ENCODE data around the gene PRRX2. TPM values are rescaled to one million over a fixed set of nuclear protein-coding genes. Genes with fewer than 3 reads are reported as not detected.
"Not testable (repeated sequence)": the region's sequence is repeated elsewhere in the genome, so short reads cannot be mapped to it uniquely, and the experiment has no call there.

The PRRX2 gene
- total and polyA plus RNA-seq, 4 donors = 0.52 to 14.8 (median 3.2) TPM

- no peaks in the 10 kb centered on the region for H3K9me3 ChIP-seq (ENCODE audit: control insufficient read depth, insufficient read depth, low read length)
- WGBS (ENCODE audit: insufficient coverage) = 39% methylated on average over 4 of the region's 9 CpGs
- no peaks in the 10 kb centered on the region for H3K4me1 ChIP-seq (ENCODE audit: control insufficient read depth, insufficient read depth, low read length)
- DNase-seq (ENCODE audit: low read depth in 4 of 6, low spot score in 6 of 6) = no peak
- H3K27me3 ChIP-seq (ENCODE audit: control insufficient read depth, insufficient read depth, low read length) = no peaks in the 10 kb centered on the region
- H3K4me3 ChIP-seq (ENCODE audit: low read depth, low read length) = no peak overlapping the region
- H3K27ac ChIP-seq (ENCODE audit: low read depth, low read length) = no peak overlapping the region
- H3K36me3 ChIP-seq (ENCODE audit: control insufficient read depth, insufficient read depth, low read length) = no peaks in the 10 kb centered on the region
Measured at GRCh38 chr9:129746092-129746777, 80.8 kb downstream of the PRRX2 start.

- Histone ChIP-seq H3K36me3 (ENCODE audit: control insufficient read depth, insufficient read depth, low read length) (no peaks in the 10 kb centered on the region), H3K4me3 (ENCODE audit: low read depth, low read length) (no peak overlapping the region), H3K27ac (ENCODE audit: low read depth, low read length) (no peak overlapping the region), H3K9me3 (ENCODE audit: control insufficient read depth, insufficient read depth, low read length) (no peaks in the 10 kb centered on the region), H3K27me3 (ENCODE audit: control insufficient read depth, insufficient read depth, low read length) (peaks cover 8% of the 10 kb centered on the region), H3K4me1 (ENCODE audit: control insufficient read depth, insufficient read depth, low read length) (peaks cover 17% of the 10 kb centered on the region)
- WGBS (ENCODE audit: insufficient coverage) = 87% methylated on average over 4 of the region's 5 CpGs
- no peak for DNase-seq (ENCODE audit: low read depth in 4 of 6, low spot score in 6 of 6)
Measured at GRCh38 chr9:129748249-129748648, 82.8 kb downstream of the PRRX2 start.

GRCh38 chr9:129749052-129749451 is 83.6 kb downstream of the PRRX2 start:
- H3K4me3 ChIP-seq (ENCODE audit: low read depth, low read length); H3K27ac ChIP-seq (ENCODE audit: low read depth, low read length); H3K36me3 ChIP-seq (ENCODE audit: control insufficient read depth, insufficient read depth, low read length); H3K9me3 ChIP-seq (ENCODE audit: control insufficient read depth, insufficient read depth, low read length); DNase-seq (ENCODE audit: low read depth in 4 of 6, low spot score in 6 of 6); H3K27me3 ChIP-seq (ENCODE audit: control insufficient read depth, insufficient read depth, low read length): not testable (repeated sequence)
- peaks cover 18% of the 10 kb centered on the region for H3K4me1 ChIP-seq (ENCODE audit: control insufficient read depth, insufficient read depth, low read length)
- 100% methylated on average over 1 of the region's 4 CpGs for WGBS (ENCODE audit: insufficient coverage)

- Histone ChIP-seq H3K27me3 (ENCODE audit: control insufficient read depth, insufficient read depth, low read length) (peaks cover 8% of the 10 kb centered on the region), H3K27ac (ENCODE audit: low read depth, low read length) (no peak overlapping the region), H3K36me3 (ENCODE audit: control insufficient read depth, insufficient read depth, low read length) (no peaks in the 10 kb centered on the region), H3K9me3 (ENCODE audit: control insufficient read depth, insufficient read depth, low read length) (no peaks in the 10 kb centered on the region), H3K4me3 (ENCODE audit: low read depth, low read length) (no peak overlapping the region), H3K4me1 (ENCODE audit: control insufficient read depth, insufficient read depth, low read length) (peaks cover 18% of the 10 kb centered on the region)
- WGBS (ENCODE audit: insufficient coverage) = 77% methylated on average over 4 of the region's 6 CpGs
- DNase-seq (ENCODE audit: low read depth in 4 of 6, low spot score in 6 of 6) = no peak
Measured at GRCh38 chr9:129749575-129749974, 84.1 kb downstream of the PRRX2 start.

GRCh38 chr9:129750013-129750638 is 84.7 kb downstream of the PRRX2 start:
- WGBS (ENCODE audit: insufficient coverage) = 87% methylated on average over 9 of the region's 9 CpGs
- Histone ChIP-seq H3K9me3 (ENCODE audit: control insufficient read depth, insufficient read depth, low read length) (no peaks in the 10 kb centered on the region), H3K27me3 (ENCODE audit: control insufficient read depth, insufficient read depth, low read length) (peaks cover 8% of the 10 kb centered on the region), H3K4me1 (ENCODE audit: control insufficient read depth, insufficient read depth, low read length) (peaks cover 18% of the 10 kb centered on the region), H3K4me3 (ENCODE audit: low read depth, low read length) (no peak overlapping the region), H3K36me3 (ENCODE audit: control insufficient read depth, insufficient read depth, low read length) (no peaks in the 10 kb centered on the region), H3K27ac (ENCODE audit: low read depth, low read length) (no peak overlapping the region)
- DNase-seq (ENCODE audit: low read depth in 4 of 6, low spot score in 6 of 6) = no peak

- H3K36me3 ChIP-seq (ENCODE audit: control insufficient read depth, insufficient read depth, low read length) = no peaks in the 10 kb centered on the region
- H3K27me3 ChIP-seq (ENCODE audit: control insufficient read depth, insufficient read depth, low read length) = peaks cover 8% of the 10 kb centered on the region
- H3K4me1 ChIP-seq (ENCODE audit: control insufficient read depth, insufficient read depth, low read length) = peaks cover 18% of the 10 kb centered on the region
- DNase-seq (ENCODE audit: low read depth in 4 of 6, low spot score in 6 of 6) = no peak
- H3K9me3 ChIP-seq (ENCODE audit: control insufficient read depth, insufficient read depth, low read length) = no peaks in the 10 kb centered on the region
- H3K27ac ChIP-seq (ENCODE audit: low read depth, low read length) = no peak overlapping the region
- WGBS (ENCODE audit: insufficient coverage) = 50% methylated on average over 31 of the region's 31 CpGs
- H3K4me3 ChIP-seq (ENCODE audit: low read depth, low read length) = peak overlapping the region; percentile 32
Measured at GRCh38 chr9:129751841-129752801, 86.7 kb downstream of the PRRX2 start.

GRCh38 chr9:129752900-129753729 is 87.7 kb downstream of the PRRX2 start, which contains the start of gene PTGES:
Gene PTGES, minus strand, starts transcription at chr9:129753042. Its CDS starts 30 bp downstream, at chr9:129753012.
- Histone ChIP-seq H3K36me3 (ENCODE audit: control insufficient read depth, insufficient read depth, low read length) (no peaks in the 10 kb centered on the region), H3K27me3 (ENCODE audit: control insufficient read depth, insufficient read depth, low read length) (peaks cover 8% of the 10 kb centered on the region), H3K4me1 (ENCODE audit: control insufficient read depth, insufficient read depth, low read length) (peaks cover 18% of the 10 kb centered on the region), H3K9me3 (ENCODE audit: control insufficient read depth, insufficient read depth, low read length) (no peaks in the 10 kb centered on the region), H3K4me3 (ENCODE audit: low read depth, low read length) (peak within 1 kb of the TSS; percentile 32), H3K27ac (ENCODE audit: low read depth, low read length) (no peak within 1 kb of the TSS)
- 14% methylated on average over 16 of the region's 23 CpGs for WGBS (ENCODE audit: insufficient coverage)
- DNase-seq (ENCODE audit: low read depth in 4 of 6, low spot score in 6 of 6) = peak in 3 of 6 donors; percentile 32 to 79 (median 76)

GRCh38 chr9:129755151-129755550 is 89.7 kb downstream of the PRRX2 start:
- Histone ChIP-seq H3K4me1 (ENCODE audit: control insufficient read depth, insufficient read depth, low read length) (peaks cover 18% of the 10 kb centered on the region), H3K27ac (ENCODE audit: low read depth, low read length) (no peak overlapping the region), H3K27me3 (ENCODE audit: control insufficient read depth, insufficient read depth, low read length) (peaks cover 8% of the 10 kb centered on the region), H3K36me3 (ENCODE audit: control insufficient read depth, insufficient read depth, low read length) (no peaks in the 10 kb centered on the region), H3K4me3 (ENCODE audit: low read depth, low read length) (no peak overlapping the region), H3K9me3 (ENCODE audit: control insufficient read depth, insufficient read depth, low read length) (no peaks in the 10 kb centered on the region)
- 93% methylated on average over 5 of the region's 5 CpGs for WGBS (ENCODE audit: insufficient coverage)
- DNase-seq (ENCODE audit: low read depth in 4 of 6, low spot score in 6 of 6) = no peak

- 91% methylated on average over 5 of the region's 6 CpGs for WGBS (ENCODE audit: insufficient coverage)
- Histone ChIP-seq H3K4me3 (ENCODE audit: low read depth, low read length) (no peak overlapping the region), H3K4me1 (ENCODE audit: control insufficient read depth, insufficient read depth, low read length) (peaks cover 18% of the 10 kb centered on the region), H3K27me3 (ENCODE audit: control insufficient read depth, insufficient read depth, low read length) (peaks cover 8% of the 10 kb centered on the region), H3K27ac (ENCODE audit: low read depth, low read length) (no peak overlapping the region), H3K9me3 (ENCODE audit: control insufficient read depth, insufficient read depth, low read length) (no peaks in the 10 kb centered on the region), H3K36me3 (ENCODE audit: control insufficient read depth, insufficient read depth, low read length) (no peaks in the 10 kb centered on the region)
- no peak for DNase-seq (ENCODE audit: low read depth in 4 of 6, low spot score in 6 of 6)
Measured at GRCh38 chr9:129756191-129756590, 90.7 kb downstream of the PRRX2 start.
